HTR-8/SVneo (cell line): ENCODE results near the gene DMBX1.

ENCODE experiments used
- DNase-seq: peaks from one replicate; pipeline ENCODE4 v3.0.0; 2011; ENCODE audit warnings: low spot score, mixed read lengths; ENCODE audit not compliant: insufficient read length
- FAIRE-seq: peaks from 2 replicates; lab custom pipeline; 2011; peaks lifted over from hg19 to GRCh38; lab: Jason Lieb, UNC

The DMBX1 gene

DNA sequence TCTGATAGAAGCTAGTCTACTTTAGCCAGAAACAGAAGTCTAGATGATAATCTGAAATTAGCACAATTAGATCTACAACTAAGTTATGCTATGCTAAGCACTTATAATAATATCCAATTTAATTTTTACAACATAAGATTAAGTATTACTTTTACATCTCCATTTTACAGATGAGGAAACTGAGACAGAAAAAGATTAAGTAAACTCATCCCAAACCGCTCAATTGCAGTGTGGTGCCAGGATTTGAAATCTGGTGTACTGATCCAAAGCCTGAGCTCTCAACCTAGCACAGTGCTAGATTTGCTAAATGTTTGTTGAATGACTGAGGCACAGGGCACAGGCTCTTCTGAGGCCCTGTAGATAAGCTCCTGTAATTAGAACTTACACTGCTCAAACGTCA, 48.0 kb downstream of the DMBX1 start:
- FAIRE-seq, result no peak
- DNase-seq, result no peak

DNA sequence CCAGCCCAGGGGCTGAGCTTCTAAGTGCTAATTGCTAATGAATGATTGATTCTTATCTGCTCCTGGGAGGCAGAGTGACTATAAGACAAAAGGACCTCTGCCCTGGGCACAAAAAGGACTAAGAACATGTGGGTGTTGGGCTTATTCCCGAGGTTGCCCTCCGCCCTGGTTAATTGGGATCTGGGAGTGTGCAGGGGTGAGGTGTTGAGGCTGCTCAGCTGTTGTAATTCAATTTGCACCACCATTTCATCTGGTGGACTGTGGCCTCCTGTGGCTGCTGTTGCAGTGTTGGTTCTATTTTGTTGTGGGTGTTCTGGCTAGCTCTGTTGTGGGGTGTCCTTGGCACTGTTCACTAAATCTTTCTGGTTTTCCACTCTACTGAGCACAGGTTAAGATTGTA, 48.5 kb downstream of the DMBX1 start:
- no peak for DNase-seq

More for the DNA sequence above, 48.5 kb downstream of the DMBX1 start:
- no peak for FAIRE-seq
